HG03108 (cell line): ENCODE measurements around the gene LRCOL1.

Experiments
- ATAC-seq: cut with Tn5 transposase; IDR thresholded peaks from one replicate; pipeline ENCODE4 v1.9.1; 2021; ENCODE audit warnings: moderate library complexity; ENCODE audit not compliant: unreplicated experiment

LRCOL1 gene

GRCh38 chr12:132620113-132620898 is 9.9 kb upstream of the LRCOL1 start:
- no peak for ATAC-seq

- ATAC-seq: no peak
Measured at GRCh38 chr12:132619386-132620112, 9.2 kb upstream of the LRCOL1 start.

- no peak for ATAC-seq
Measured at GRCh38 chr12:132619071-132619385, 8.6 kb upstream of the LRCOL1 start.

GRCh38 chr12:132618683-132619043 is 8.3 kb upstream of the LRCOL1 start, which contains the start of gene P2RX2:
TSS of gene P2RX2 (plus strand) at chr12:132618776. CDS start at chr12:132618817, 41 bp downstream.
- no peak for ATAC-seq

GRCh38 chr12:132617822-132618682 is 7.7 kb upstream of the LRCOL1 start:
- no peak for ATAC-seq

- ATAC-seq: no peak
Measured at GRCh38 chr12:132617135-132617701, 6.8 kb upstream of the LRCOL1 start.

- no peak for ATAC-seq
Measured at GRCh38 chr12:132615579-132616038, 5.2 kb upstream of the LRCOL1 start.

- ATAC-seq: no peak
Measured at GRCh38 chr12:132614861-132615578, 4.6 kb upstream of the LRCOL1 start.

GRCh38 chr12:132614029-132614428 is 3.6 kb upstream of the LRCOL1 start:
- no peak for ATAC-seq

GRCh38 chr12:132611620-132612019 is 1.2 kb upstream of the LRCOL1 start:
- no peak for ATAC-seq

GRCh38 chr12:132610866-132611602 is 652 bp upstream of the LRCOL1 start:
- no peak for ATAC-seq

GRCh38 chr12:132608231-132609171 is 1.9 kb downstream of the LRCOL1 start:
- ATAC-seq: no peak

- ATAC-seq: no peak
Measured at GRCh38 chr12:132606927-132607326, 3.5 kb downstream of the LRCOL1 start.

GRCh38 chr12:132606466-132606865 is 3.9 kb downstream of the LRCOL1 start:
- no peak for ATAC-seq

- no peak for ATAC-seq
Measured at GRCh38 chr12:132605892-132606291, 4.5 kb downstream of the LRCOL1 start.

GRCh38 chr12:132604668-132605441 is 5.5 kb downstream of the LRCOL1 start:
- ATAC-seq: no peak

- no peak for ATAC-seq
Measured at GRCh38 chr12:132604151-132604618, 6.2 kb downstream of the LRCOL1 start.
